SHP77 (cell line): Measurements from ENCODE around the gene CORO6.
A peak's percentile ranks its signal among the peaks of the same experiment; 100 is the strongest.
"Not testable (repeated sequence)": the region's sequence is repeated elsewhere in the genome, so short reads cannot be mapped to it uniquely, and the experiment has no call there.

ENCODE experiments used
- DNase-seq, 2 experiments: peaks; one replicate each; lab custom pipeline; 2025; lab: John Stamatoyannopoulos, UW

The CORO6 gene

GRCh38 chr17:29622337-29623282 lies at the start of gene CORO6:
Gene CORO6 (minus strand): TSS chr17:29622912. CDS start chr17:29621421, 1,491 bp downstream.
- peak; percentile 34 to 50 for DNase-seq

- no peak for DNase-seq
Measured at GRCh38 chr17:29671661-29672060, 48.9 kb upstream of the CORO6 start.

- DNase-seq, result no peak
Measured at GRCh38 chr17:29669266-29669665, 46.6 kb upstream of the CORO6 start.

GRCh38 chr17:29667969-29668368 lies 45.3 kb upstream of the CORO6 start:
- DNase-seq, result no peak

- DNase-seq, result no peak
Measured at GRCh38 chr17:29665481-29665810, 42.7 kb upstream of the CORO6 start.

- no peak for DNase-seq
Measured at GRCh38 chr17:29664743-29665480, 42.2 kb upstream of the CORO6 start.

GRCh38 chr17:29663155-29663554 lies 40.4 kb upstream of the CORO6 start:
- DNase-seq, result peak; percentile 26 to 27

- no peak for DNase-seq
Measured at GRCh38 chr17:29661213-29661612, 38.5 kb upstream of the CORO6 start.

- no peak for DNase-seq
Measured at GRCh38 chr17:29659155-29659554, 36.4 kb upstream of the CORO6 start.

- no peak for DNase-seq
Measured at GRCh38 chr17:29655323-29655722, 32.6 kb upstream of the CORO6 start.

GRCh38 chr17:29653995-29654714 lies 31.4 kb upstream of the CORO6 start:
- DNase-seq, result no peak

- DNase-seq, result no peak
Measured at GRCh38 chr17:29652976-29653375, 30.3 kb upstream of the CORO6 start.

- not testable (repeated sequence) for DNase-seq
Measured at GRCh38 chr17:29651913-29652312, 29.2 kb upstream of the CORO6 start.

GRCh38 chr17:29650396-29650795 lies 27.7 kb upstream of the CORO6 start:
- no peak for DNase-seq

- no peak for DNase-seq
Measured at GRCh38 chr17:29649359-29649758, 26.6 kb upstream of the CORO6 start.

- DNase-seq, result no peak
Measured at GRCh38 chr17:29648005-29648404, 25.3 kb upstream of the CORO6 start.

GRCh38 chr17:29645515-29646051 lies 22.9 kb upstream of the CORO6 start:
- no peak for DNase-seq

GRCh38 chr17:29643817-29644160 lies 21.1 kb upstream of the CORO6 start:
- DNase-seq, result no peak

GRCh38 chr17:29642171-29642611 lies 19.5 kb upstream of the CORO6 start:
- DNase-seq, result no peak

- DNase-seq, result no peak
Measured at GRCh38 chr17:29640981-29641642, 18.4 kb upstream of the CORO6 start.

- no peak for DNase-seq
Measured at GRCh38 chr17:29640413-29640812, 17.7 kb upstream of the CORO6 start.

GRCh38 chr17:29633886-29634285 lies 11.2 kb upstream of the CORO6 start:
- no peak for DNase-seq
